Testis (tissue), 3 donors: Measurements from ENCODE around the gene TFCP2L1. TPM values are rescaled to one million over a fixed set of nuclear protein-coding genes. Genes with fewer than 3 reads are reported as not detected.

ENCODE experiments used
- polyA plus RNA-seq: library from polyadenylated mRNA; stranded (reverse); fragments of 350-450 nt; fragmentation: Illumina TruSeq; extraction: RNeasy Lipid Tissue Mini Kit (QIAGEN cat#74804); gene quantifications from one replicate; pipeline ENCODE4 v1.2.3, GENCODE V29; 2014; ENCODE audit warnings: low read depth, low replicate concordance; ENCODE audit not compliant: insufficient read depth
- total RNA-seq, 2 donors: library from RNA; depleted of rRNA; stranded (reverse); fragments of >200 nt; gene quantifications; one replicate each; pipeline ENCODE4 v1.2.3, GENCODE V29; 2016

The TFCP2L1 gene
- total and polyA plus RNA-seq, 3 donors from 2014 or later: 2.5 to 5.1 (median 3.1) TPM

Other genes starting within 250 kb of the TFCP2L1 start
- gene RNU4ATAC, start 245.7 kb upstream of the TFCP2L1 start, total RNA-seq: not detected
- not detected for gene RNU4ATAC, start 245.7 kb upstream of the TFCP2L1 start, polyA plus RNA-seq